ENCODE measurements around the gene LZTFL1.

LZTFL1 gene

DNA sequence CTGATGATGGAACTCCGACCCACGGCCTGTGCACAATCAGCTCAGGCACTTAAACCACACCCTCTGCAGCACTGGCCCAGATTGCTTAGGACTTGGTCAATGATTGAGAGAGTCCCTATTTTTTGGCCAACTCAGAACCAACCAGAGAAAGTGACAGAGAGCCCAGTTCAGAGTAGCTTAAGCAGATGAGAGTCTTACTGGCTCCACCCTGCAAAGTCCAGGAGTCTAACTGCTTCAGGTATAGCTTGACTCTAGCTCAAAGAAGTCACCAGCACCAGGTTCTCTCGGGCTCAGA is 65.7 kb downstream of the LZTFL1 start:
- TF ChIP-seq, protein P1, sequence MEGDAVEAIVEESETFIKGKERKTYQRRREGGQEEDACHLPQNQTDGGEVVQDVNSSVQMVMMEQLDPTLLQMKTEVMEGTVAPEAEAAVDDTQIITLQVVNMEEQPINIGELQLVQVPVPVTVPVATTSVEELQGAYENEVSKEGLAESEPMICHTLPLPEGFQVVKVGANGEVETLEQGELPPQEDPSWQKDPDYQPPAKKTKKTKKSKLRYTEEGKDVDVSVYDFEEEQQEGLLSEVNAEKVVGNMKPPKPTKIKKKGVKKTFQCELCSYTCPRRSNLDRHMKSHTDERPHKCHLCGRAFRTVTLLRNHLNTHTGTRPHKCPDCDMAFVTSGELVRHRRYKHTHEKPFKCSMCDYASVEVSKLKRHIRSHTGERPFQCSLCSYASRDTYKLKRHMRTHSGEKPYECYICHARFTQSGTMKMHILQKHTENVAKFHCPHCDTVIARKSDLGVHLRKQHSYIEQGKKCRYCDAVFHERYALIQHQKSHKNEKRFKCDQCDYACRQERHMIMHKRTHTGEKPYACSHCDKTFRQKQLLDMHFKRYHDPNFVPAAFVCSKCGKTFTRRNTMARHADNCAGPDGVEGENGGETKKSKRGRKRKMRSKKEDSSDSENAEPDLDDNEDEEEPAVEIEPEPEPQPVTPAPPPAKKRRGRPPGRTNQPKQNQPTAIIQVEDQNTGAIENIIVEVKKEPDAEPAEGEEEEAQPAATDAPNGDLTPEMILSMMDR (conservative IDR thresholded peaks at IDR 0.05; ENCODE audit: low read depth, low read length): no peak
- DNase-seq (ENCODE audit: low read depth): no peak
- H3K4me3 ChIP-seq (ENCODE audit: low read depth, low read length): no peak overlapping the region

DNA sequence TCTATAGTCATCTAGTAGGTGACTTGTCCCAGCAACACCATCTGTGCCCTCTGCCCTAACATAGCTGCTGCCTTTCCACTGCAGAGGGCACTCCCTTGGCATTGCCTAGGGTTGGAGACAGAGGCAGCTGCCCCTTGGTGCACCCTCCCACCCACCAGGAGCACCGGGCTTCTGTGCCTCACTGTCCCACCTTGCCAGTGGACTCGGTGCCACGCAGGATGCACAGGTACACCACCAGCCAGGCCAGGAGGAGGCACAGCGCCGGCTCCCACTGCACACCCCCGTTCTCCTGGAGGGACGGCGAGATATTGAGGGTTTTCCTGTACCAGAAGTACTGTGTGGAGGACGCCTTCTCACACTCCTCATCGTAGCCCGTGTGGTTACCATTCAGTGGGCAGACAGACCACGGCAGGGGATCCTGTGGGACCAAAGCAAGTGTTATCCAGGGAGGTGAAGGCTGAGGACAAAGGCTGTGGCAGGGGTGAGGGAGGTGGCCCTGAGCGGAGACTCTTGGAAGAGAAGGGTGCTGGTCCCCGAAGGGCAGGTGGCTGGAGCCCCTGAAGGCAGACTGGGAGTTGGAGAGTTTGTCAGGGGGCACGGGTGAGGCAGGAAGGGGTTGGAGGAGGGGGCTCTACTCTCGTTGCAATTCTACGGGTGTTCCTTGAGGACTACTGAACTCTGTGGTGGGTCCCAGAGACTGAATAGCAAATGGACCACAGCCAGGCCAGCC is 66.2 kb downstream of the LZTFL1 start:
- no peak overlapping the region for H3K4me3 ChIP-seq (ENCODE audit: low read depth, low read length)
- TF ChIP-seq, protein P1 (conservative IDR thresholded peaks at IDR 0.05; ENCODE audit: low read depth, low read length): no peak
- DNase-seq (ENCODE audit: low read depth): no peak

DNA sequence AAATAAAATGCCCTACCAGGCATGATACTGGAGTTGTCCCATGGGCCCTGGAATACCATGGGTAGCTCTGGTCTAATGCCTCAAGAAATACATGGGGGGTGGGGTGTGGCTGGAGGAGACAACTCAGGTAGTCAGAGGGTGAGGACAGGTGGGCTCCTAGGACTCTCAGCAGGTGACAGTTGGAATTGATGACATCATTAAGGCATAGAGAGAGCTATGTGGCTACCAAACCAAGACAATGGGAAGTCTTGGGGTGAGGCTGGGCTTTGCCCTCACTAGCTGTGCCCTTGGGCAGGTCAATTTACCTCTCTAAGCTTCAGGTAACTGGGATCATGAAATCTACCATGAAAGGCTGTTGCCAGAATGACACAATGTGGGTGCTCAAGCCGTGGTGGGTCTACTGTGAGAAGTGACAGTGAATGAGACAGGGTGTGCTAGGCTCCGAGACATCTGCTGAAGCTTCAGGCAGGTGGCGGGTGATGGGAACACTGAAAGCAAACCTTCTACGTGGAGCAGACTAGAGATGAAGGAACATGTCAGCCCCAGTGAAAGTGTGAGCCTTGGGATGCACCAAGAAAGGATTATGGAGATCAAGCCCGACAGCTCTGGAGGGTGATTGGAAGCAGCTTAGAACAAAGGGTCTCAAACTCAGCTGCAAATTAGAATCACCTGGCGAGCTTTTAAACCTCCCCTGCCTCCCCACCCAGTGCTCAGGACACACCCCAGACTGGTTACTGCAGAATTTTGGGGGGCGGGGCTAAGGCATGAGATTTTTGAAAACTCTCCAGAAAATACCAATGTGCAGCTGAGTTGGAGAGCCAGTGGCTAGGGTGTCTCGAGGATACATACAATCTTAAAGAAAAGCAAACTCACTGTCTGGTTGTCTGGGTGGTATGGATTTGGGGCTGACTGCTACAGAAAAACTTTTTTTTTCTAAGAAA is 67.1 kb downstream of the LZTFL1 start:
- no peak for DNase-seq (ENCODE audit: low read depth)

DNA sequence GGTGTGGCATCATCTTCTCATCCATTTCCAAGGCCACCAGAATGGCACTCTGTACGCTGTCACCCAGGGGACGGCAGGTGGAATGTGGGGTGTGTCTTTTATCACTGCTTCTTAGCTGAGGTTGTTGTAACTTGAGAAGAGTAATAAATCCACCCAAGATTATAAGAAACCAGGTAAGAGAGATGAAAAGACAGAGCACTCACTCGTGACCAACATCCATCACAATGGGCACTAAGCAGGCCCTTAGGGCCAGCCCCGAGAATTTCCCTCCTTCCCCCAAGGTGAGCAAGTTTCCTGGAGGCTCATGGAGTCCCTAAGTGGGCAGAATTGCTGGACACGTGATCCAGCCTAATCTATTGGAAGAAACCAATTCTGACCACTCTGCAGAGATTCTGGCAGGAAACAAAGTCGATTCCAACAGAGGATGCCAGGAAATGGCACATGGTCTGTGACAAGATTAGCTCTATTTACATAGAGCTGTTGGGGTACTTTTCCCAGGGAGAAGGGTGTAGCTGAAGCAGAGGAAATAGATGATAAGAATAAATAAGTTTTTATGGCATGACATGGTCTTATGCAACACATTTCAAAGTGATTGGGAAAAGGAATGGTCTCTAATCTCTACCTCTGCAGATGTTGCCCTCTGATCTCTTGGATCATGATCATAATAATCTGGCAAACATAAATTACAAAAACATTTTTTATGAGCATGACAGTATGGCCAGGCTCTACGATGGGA is 68.0 kb downstream of the LZTFL1 start:
- DNase-seq (ENCODE audit: low read depth): no peak
- TF ChIP-seq, protein P1 (conservative IDR thresholded peaks at IDR 0.05; ENCODE audit: low read depth, low read length): no peak
- no peak overlapping the region for H3K4me3 ChIP-seq (ENCODE audit: low read depth, low read length)

More for the DNA sequence above, 67.1 kb downstream of the LZTFL1 start:
- TF ChIP-seq, protein P1 (conservative IDR thresholded peaks at IDR 0.05; ENCODE audit: low read depth, low read length): no peak
- no peak overlapping the region for H3K4me3 ChIP-seq (ENCODE audit: low read depth, low read length)

Data from choroid plexus epithelial cell (primary cell).